Neural crest cell (in vitro differentiated cells): ENCODE data around the gene GMDS. TPM values are rescaled to one million over a fixed set of nuclear protein-coding genes. Genes with fewer than 3 reads are reported as not detected.

Experiments
- DNase-seq: peaks from one replicate; pipeline ENCODE4 v3.0.0; 2021; ENCODE audit warnings: low read depth, mixed read lengths, low spot score
- H3K27ac Mint-ChIP-seq: one replicate; pipeline ENCODE4 v1.8.0; 2021; ENCODE audit warnings: mild to moderate bottlenecking, mixed read lengths; ENCODE audit not compliant: unreplicated experiment
- H3K27me3 Mint-ChIP-seq: 2 replicates; pipeline ENCODE4 v1.8.0; 2021; ENCODE audit warnings: low read depth, mild to moderate bottlenecking, mixed read lengths
- H3K36me3 Mint-ChIP-seq: 2 replicates; pipeline ENCODE4 v1.8.0; 2021; ENCODE audit warnings: low read depth, mild to moderate bottlenecking, mixed read lengths
- H3K4me1 Mint-ChIP-seq: 2 replicates; pipeline ENCODE4 v1.8.0; 2021; ENCODE audit warnings: mixed read lengths
- H3K4me3 Mint-ChIP-seq: one replicate; pipeline ENCODE4 v1.8.0; 2021; ENCODE audit warnings: mild to moderate bottlenecking, mixed read lengths
- H3K9me3 Mint-ChIP-seq: 2 replicates; pipeline ENCODE4 v1.8.0; 2021; ENCODE audit warnings: mixed read lengths
- CTCF ChIP-seq: fragments of 200-600 bp; sonication (generic); conservative IDR thresholded peaks from 2 replicates; pipeline ENCODE4 v1.5.0; 2021; ENCODE audit warnings: antibody characterized with exemption, mild to moderate bottlenecking
- total RNA-seq: library from RNA; stranded (reverse); gene quantifications from 2 replicates; pipeline ENCODE4 v1.2.1, GENCODE V29; 2021

GMDS gene
- total RNA-seq, 1 donor from 2014 or later: 16.1 TPM

DNA sequence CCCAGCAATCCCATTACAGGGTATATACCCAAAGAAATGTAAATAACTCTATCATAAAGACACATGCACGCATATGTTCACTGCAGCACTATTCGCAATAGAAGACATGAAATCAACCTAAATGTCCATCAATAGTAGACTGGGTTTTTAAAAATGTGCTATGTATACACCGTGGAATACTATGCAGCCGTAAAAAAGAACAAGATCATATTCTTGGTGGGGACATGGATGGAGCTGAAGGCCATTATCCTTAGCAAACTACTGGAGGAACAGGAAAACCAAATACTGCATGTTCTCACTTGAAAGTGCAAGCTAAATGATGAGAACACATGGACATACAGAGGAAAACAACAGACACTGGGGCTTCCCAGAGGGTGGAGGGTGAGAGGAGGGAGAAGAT is 201.2 kb downstream of the GMDS start:
- Mint-ChIP-seq H3K36me3 (peaks cover 3% of the 10 kb centered on the region), H3K27me3 (no peaks in the 10 kb centered on the region), H3K4me3 (no peak overlapping the region), H3K9me3 (peaks cover 3% of the 10 kb centered on the region), H3K4me1 (no peaks in the 10 kb centered on the region), H3K27ac (no peak overlapping the region)
- DNase-seq: no peak
- no peak for TF ChIP-seq CTCF

DNA sequence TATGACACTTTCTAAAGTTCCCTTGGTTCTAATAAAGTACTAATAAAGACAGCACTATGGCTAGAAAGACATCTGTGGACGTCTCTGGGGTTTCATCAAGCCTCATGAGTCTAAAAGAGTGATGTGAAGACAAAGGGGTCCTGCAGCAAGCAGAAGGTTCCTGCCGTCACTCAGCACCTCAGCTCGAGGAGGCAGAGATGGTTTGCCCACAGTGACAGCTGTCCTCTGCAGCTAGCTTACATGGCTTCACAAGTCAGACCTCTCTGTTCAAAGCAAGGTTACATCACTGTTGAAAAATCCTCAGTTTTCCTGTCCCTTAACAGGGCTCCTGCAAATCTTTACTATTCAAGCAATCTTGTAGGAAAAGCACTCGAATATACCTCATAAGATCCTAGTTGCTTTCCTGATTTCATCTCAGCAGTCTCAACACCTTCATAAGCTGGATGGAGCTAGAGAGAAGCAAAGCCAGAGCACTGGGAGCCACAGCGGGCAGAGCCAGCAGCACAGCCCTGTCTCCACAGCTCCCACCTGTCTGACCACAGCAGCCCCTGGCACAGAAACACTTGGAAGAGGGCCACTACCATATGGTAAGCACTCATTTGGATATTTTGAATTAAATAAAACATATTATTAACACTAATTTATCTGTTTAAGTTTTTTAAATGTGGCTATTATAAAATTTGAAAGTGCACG is 202.3 kb downstream of the GMDS start:
- DNase-seq: no peak
- H3K27me3 Mint-ChIP-seq: no peaks in the 10 kb centered on the region
- H3K4me3 Mint-ChIP-seq: no peak overlapping the region
- peaks cover 6% of the 10 kb centered on the region for H3K4me1 Mint-ChIP-seq
- no peak for TF ChIP-seq CTCF
- H3K27ac Mint-ChIP-seq: no peak overlapping the region
- peaks cover 3% of the 10 kb centered on the region for H3K9me3 Mint-ChIP-seq
- H3K36me3 Mint-ChIP-seq: peaks cover 3% of the 10 kb centered on the region

DNA sequence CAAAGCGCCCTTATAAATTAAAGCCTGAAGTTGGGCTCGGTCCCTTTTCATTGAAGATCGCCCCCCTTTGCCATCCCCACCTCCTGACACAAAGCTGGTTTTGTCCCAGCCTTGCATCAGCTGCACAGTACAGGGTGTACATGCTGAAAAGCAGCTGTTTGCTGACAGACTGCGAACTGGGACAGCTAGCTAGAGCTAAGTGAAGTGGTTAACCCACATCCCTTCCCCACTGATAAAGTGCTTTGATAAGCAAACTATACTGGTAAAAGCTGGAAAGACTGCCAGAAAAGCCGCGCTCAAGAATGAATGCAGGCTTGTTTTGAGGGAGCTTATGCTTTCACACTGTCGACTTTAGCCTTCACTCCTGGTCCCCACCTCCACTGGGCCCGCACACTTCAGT is 207.3 kb downstream of the GMDS start:
- TF ChIP-seq CTCF: no peak

DNA sequence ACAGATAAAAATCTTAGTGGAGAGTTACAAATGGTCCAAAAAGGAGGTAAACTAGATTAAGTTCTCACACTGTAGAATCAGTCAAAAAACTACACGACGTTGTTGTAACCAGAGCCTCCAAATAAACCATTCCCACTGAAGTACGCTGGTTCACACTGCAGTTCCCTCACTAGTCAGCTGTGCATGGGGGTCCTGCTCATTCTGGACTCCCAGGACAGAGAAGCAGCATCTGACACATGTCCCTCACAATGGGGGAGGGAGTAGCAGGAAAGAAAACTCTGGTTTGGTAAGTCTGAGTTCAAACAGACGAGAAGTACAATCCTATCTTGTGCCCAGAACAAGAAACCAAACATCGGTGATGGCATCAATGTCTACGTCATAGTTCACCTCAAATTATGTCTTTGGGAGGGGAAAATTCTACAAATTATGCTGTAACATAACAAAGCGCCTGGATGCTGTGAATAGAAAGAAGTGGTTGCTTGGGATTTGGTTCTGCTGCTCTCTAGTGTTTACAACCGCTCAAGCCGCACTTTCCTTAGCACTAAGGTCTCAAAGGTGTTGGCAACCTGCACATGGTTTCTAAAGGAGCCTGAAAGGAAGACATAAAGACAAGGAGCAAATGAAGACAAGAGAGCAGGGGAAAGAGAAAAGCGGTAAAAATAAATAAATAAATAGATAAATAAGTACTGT is 208.0 kb downstream of the GMDS start:
- DNase-seq: no peak
- H3K27ac Mint-ChIP-seq: no peak overlapping the region
- H3K9me3 Mint-ChIP-seq: no peaks in the 10 kb centered on the region
- peak; percentile 40 for TF ChIP-seq CTCF
- no peaks in the 10 kb centered on the region for H3K36me3 Mint-ChIP-seq
- H3K4me1 Mint-ChIP-seq: peaks cover 16% of the 10 kb centered on the region
- H3K27me3 Mint-ChIP-seq: no peaks in the 10 kb centered on the region
- no peak overlapping the region for H3K4me3 Mint-ChIP-seq

More for the DNA sequence above, 207.3 kb downstream of the GMDS start:
- Mint-ChIP-seq H3K9me3 (no peaks in the 10 kb centered on the region), H3K27ac (no peak overlapping the region), H3K4me1 (peaks cover 16% of the 10 kb centered on the region), H3K36me3 (no peaks in the 10 kb centered on the region), H3K4me3 (no peak overlapping the region), H3K27me3 (no peaks in the 10 kb centered on the region)
- DNase-seq: no peak

GRCh38 chr6:2036710-2037023 is 208.7 kb downstream of the GMDS start:
- no peak for DNase-seq
- TF ChIP-seq CTCF: no peak
- no peak overlapping the region for H3K27ac Mint-ChIP-seq
- no peaks in the 10 kb centered on the region for H3K27me3 Mint-ChIP-seq
- H3K4me3 Mint-ChIP-seq: no peak overlapping the region
- no peaks in the 10 kb centered on the region for H3K9me3 Mint-ChIP-seq
- H3K36me3 Mint-ChIP-seq: no peaks in the 10 kb centered on the region
- peaks cover 16% of the 10 kb centered on the region for H3K4me1 Mint-ChIP-seq
